Activated CD4-positive, alpha-beta T cell treated with anti-CD3 and anti-CD28 coated beads, Interleukin-2, amount 10 ng/mL, durations not matched to agents 7 days and 5 days (primary cell): ENCODE results near the gene HSF2. TPM values are rescaled to one million over a fixed set of nuclear protein-coding genes. Genes with fewer than 3 reads are reported as not detected.
"Not testable (repeated sequence)": the region's sequence is repeated elsewhere in the genome, so short reads cannot be mapped to it uniquely, and the experiment has no call there.

Experiments used
- CTCF ChIA-PET: fragments of 350-600 bp; sonication (Branson Sonifier 250); formaldehyde crosslinking; loops from one replicate; lab custom pipeline; 2021; ENCODE audit warnings: antibody characterized with exemption; lab: Charles Lee
- POLR2A ChIA-PET: fragments of 350-600 bp; sonication (Branson Sonifier 250); formaldehyde crosslinking; loops from one replicate; lab custom pipeline; 2021; ENCODE audit warnings: antibody characterized with exemption; lab: Charles Lee
- DNase-seq: peaks from one replicate; pipeline ENCODE4 v3.0.0-alpha.2; 2020
- H3K27ac Mint-ChIP-seq: one replicate; pipeline ENCODE4 v1.8.0; 2021; ENCODE audit warnings: mild to moderate bottlenecking, moderate library complexity, mixed read lengths
- H3K27me3 Mint-ChIP-seq: one replicate; pipeline ENCODE4 v1.8.0; 2021; ENCODE audit warnings: mixed read lengths
- H3K36me3 Mint-ChIP-seq: one replicate; pipeline ENCODE4 v1.8.0; 2021; ENCODE audit warnings: low read depth, mixed read lengths
- H3K4me1 Mint-ChIP-seq: one replicate; pipeline ENCODE4 v1.8.0; 2021; ENCODE audit warnings: mixed read lengths
- H3K4me3 Mint-ChIP-seq: one replicate; pipeline ENCODE4 v1.8.0; 2021; ENCODE audit warnings: mild to moderate bottlenecking, moderate library complexity, mixed read lengths
- H3K9me3 Mint-ChIP-seq: one replicate; pipeline ENCODE4 v1.8.0; 2021; ENCODE audit warnings: mixed read lengths
- total RNA-seq, 2 experiments: library from RNA; stranded (reverse); gene quantifications; one replicate each; pipeline ENCODE4 v1.2.3, GENCODE V29; 2021

The HSF2 gene
- total RNA-seq, 2 experiments from 2014 or later = 12.6 to 16.4 TPM

DNA sequence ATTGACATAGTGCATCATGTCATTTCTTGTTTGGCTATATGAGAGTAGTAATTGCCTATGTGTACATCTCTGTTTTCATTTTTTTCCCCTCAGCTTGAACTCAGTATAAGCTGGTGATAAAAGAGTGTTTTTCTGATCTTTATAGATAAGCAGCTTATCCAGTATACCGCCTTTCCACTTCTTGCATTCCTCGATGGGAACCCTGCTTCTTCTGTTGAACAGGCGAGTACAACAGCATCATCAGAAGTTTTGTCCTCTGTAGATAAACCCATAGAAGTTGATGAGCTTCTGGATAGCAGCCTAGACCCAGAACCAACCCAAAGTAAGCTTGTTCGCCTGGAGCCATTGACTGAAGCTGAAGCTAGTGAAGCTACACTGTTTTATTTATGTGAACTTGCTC lies 32.3 kb downstream of the HSF2 start:
- ChIA-PET CTCF (interaction anchor here (0.6 to 1.5 kb wide), 3 partner anchors 10 to 39 kb away, joined by 3 read pairs; partner anchors contain the start of gene SERINC1), POLR2A (interaction anchor here (1.1 kb wide), 1 partner anchor 39 kb away, joined by 3 read pairs; no protein-coding TSS in a partner anchor)
- DNase-seq = no peak
- H3K27ac Mint-ChIP-seq = no peak overlapping the region
- H3K4me1 Mint-ChIP-seq = peaks cover 12% of the 10 kb centered on the region
- H3K4me3 Mint-ChIP-seq = no peak overlapping the region
- H3K27me3 Mint-ChIP-seq = no peaks in the 10 kb centered on the region
- H3K36me3 Mint-ChIP-seq = peaks cover 63% of the 10 kb centered on the region
- no peaks in the 10 kb centered on the region for H3K9me3 Mint-ChIP-seq

DNA sequence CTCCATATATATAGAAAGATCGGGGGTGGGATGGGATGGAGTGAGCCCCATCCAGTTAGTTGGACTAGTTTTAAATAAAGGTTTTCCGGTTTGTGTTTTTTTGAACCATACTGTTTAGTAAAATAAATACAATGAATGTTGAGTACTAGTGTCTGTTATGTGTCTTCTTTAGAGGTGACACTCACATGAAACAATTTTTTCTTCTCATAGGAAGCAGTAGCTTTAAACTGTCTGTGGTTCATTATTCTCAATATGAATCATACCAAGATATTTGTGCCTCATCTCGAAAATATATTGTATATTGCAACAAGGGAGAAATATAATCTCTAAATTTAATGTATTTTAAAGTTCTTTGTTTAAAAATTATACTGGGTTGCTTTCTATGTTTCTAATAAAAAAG lies 33.4 kb downstream of the HSF2 start:
- Mint-ChIP-seq H3K36me3 (peaks cover 63% of the 10 kb centered on the region), H3K9me3 (peaks cover 3% of the 10 kb centered on the region), H3K27ac (no peak overlapping the region), H3K27me3 (no peaks in the 10 kb centered on the region), H3K4me1 (peaks cover 12% of the 10 kb centered on the region), H3K4me3 (no peak overlapping the region)
- DNase-seq = no peak
- CTCF ChIA-PET = no interaction called here
- POLR2A ChIA-PET = interaction anchor here (1.1 kb wide), 1 partner anchor 38 kb away, joined by 3 read pairs; no protein-coding TSS in a partner anchor

DNA sequence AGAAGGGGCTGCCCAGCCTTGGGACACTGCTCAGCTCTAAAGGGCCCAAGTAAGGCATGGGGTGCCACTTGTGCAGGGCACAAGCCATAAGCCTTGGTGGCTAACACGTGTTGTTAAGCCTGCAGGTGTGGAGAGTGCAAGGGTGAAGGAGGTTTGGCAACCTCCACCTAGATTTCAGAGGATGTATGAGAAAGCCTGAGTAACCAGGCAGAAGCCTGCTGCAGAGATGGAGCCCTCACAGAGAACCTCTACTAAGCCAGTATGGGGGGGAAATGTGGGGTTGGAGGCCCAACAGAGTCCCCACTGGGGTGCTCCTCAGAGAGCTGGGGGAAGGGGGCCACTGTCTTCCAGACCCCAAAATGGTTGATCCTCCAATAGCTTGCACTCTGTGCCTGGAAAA lies 39.5 kb downstream of the HSF2 start:
- ChIA-PET POLR2A (no interaction called here), CTCF (interaction anchor here (1.0 kb wide), 2 partner anchors 11 to 16 kb away, joined by 3 read pairs; no protein-coding TSS in a partner anchor)
- DNase-seq = no peak
- Mint-ChIP-seq H3K9me3 (peaks cover 27% of the 10 kb centered on the region), H3K27me3 (no peaks in the 10 kb centered on the region), H3K27ac (no peak overlapping the region), H3K4me1 (no peaks in the 10 kb centered on the region), H3K4me3 (no peak overlapping the region), H3K36me3 (peaks cover 73% of the 10 kb centered on the region)

DNA sequence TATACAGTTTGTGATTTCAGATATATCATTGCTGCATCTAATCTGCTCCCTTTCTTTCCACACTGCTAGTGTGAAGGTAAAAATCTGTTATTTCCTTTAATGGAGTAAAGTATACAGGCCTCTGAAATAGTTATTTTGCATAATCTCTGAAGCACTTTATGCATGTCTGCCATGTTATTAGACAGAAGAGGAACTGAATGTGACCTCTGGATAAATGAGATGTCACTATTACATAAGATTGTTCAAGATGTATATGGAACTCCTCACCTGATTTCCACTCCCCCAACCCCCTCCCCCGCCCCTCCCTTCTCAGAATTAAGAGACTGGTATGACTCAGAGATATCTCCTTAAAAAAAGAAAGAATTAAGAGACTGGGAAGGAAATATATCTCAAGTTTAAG lies 45.8 kb downstream of the HSF2 start:
- no peak overlapping the region for H3K4me3 Mint-ChIP-seq
- H3K36me3 Mint-ChIP-seq = peaks cover 59% of the 10 kb centered on the region
- ChIA-PET CTCF (interaction anchor here (3.2 kb wide), 1 partner anchor 27 kb away, joined by 10 read pairs; the partner anchor contains the start of gene SERINC1), POLR2A (no interaction called here)
- H3K9me3 Mint-ChIP-seq = peaks cover 6% of the 10 kb centered on the region
- no peak overlapping the region for H3K27ac Mint-ChIP-seq
- no peak for DNase-seq
- H3K27me3 Mint-ChIP-seq = no peaks in the 10 kb centered on the region
- peaks cover 2% of the 10 kb centered on the region for H3K4me1 Mint-ChIP-seq

DNA sequence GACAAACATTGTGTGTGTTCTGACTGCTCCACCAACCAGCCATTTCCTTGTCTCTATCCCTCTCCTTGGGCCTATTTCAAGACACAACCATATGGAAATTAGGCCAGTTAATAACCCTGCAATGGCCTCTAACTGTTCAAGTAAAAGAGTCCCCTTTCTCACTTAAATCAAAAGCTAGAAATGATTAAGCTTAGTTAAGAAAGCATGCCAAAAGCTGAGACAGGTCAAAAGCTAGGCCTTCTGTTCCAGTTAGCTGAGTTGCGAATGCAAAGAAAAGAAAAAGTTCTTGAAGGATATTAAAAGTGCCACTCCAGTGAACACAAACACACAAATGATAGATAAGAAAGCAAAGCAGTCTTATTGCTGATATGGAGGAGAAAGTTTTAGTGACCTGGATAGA lies 49.6 kb downstream of the HSF2 start:
- Mint-ChIP-seq H3K4me3 (no peak overlapping the region), H3K36me3 (peaks cover 58% of the 10 kb centered on the region), H3K27me3 (no peaks in the 10 kb centered on the region), H3K27ac (no peak overlapping the region), H3K4me1 (peaks cover 2% of the 10 kb centered on the region), H3K9me3 (no peaks in the 10 kb centered on the region)
- no peak for DNase-seq
- CTCF ChIA-PET = interaction anchor here (1.2 kb wide), 1 partner anchor 11 kb away, joined by 3 read pairs; no protein-coding TSS in a partner anchor
- POLR2A ChIA-PET = no interaction called here

DNA sequence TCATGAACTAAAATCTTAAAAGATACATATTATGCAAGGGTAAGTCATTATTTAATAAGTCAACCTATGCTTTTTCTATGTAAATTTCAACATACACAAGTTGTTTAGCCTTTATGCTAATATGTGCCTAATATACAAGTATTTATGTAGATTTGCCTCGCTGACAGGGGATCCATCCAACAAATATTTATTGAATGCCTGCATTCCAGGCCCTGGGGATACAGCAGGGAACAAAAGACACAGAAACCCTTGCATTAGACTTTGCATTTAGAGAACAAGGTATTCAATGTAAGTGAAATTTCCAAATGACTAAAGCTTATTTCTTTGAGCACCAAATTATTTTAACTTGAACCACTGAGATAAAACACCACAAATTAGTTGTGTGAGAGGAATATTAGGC lies 53.1 kb downstream of the HSF2 start:
- H3K9me3 Mint-ChIP-seq = no peaks in the 10 kb centered on the region
- no peaks in the 10 kb centered on the region for H3K27me3 Mint-ChIP-seq
- no peak for DNase-seq
- no peak overlapping the region for H3K4me3 Mint-ChIP-seq
- peaks cover 65% of the 10 kb centered on the region for H3K36me3 Mint-ChIP-seq
- ChIA-PET POLR2A (no interaction called here), CTCF (interaction anchor here (1.0 to 1.3 kb wide), 2 partner anchors 16 to 35 kb away, joined by 3 read pairs; no protein-coding TSS in a partner anchor)
- peaks cover 2% of the 10 kb centered on the region for H3K4me1 Mint-ChIP-seq
- no peak overlapping the region for H3K27ac Mint-ChIP-seq

DNA sequence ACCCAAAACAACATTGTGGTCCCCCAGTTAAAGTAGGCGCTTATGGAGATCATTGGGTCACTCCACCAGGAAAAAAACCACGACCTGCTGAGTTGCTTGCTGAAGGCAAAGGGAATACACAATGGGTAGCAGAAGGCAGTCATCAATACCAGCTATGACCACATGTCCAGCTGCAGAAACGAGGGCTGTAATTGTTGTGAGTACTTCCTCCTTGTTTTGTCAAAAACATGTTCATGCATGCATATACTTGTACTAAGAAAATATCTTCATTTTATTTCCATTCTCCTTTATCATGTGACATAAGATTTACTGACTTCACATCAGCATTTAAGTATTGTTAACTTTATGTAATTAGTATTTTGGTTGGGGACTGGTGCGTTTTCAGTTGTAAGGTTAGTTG lies 55.2 kb downstream of the HSF2 start:
- POLR2A ChIA-PET = no interaction called here

DNA sequence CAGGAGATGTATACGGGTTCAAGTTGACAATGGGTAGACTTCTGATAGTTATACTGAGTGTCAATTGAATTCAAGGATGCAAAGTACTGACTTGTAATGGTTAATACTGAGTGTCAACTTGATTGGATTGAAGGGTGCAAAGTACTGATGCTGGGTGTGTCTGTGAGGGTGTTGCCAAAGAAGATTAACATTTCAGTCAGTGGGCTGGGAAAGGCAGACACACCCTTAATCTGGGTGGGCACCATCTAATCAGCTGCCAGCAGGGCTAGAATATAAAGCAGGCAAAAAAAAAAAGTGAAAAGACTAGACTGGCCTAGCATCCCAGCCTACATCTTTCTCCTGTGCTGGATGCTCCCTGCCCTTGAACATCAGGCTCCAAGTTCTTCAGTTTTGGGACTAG lies 55.7 kb downstream of the HSF2 start:
- H3K27ac Mint-ChIP-seq, POLR2A ChIA-PET: not testable (repeated sequence)

More for the DNA sequence above, 55.2 kb downstream of the HSF2 start:
- Mint-ChIP-seq H3K27ac (no peak overlapping the region), H3K27me3 (no peaks in the 10 kb centered on the region), H3K4me3 (no peak overlapping the region), H3K36me3 (peaks cover 61% of the 10 kb centered on the region), H3K9me3 (no peaks in the 10 kb centered on the region), H3K4me1 (peaks cover 21% of the 10 kb centered on the region)
- DNase-seq = no peak
- CTCF ChIA-PET = no interaction called here

DNA sequence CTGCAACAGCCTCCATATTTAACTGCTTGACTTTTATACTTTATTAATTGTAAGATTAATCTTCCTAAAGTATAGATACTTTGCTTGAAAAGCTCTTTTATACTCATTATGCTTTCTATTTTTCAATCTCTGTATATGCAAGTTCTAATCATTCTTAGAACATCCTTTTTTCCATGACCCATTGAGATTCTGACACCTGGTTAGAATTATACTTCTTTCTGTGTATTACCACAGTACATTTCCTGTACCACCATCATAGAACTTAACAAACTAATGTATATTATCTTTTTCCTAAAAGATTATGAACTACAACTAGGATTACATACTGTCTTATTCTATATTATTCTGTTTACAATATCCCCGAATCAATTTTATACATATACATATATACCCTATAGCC lies 58.6 kb downstream of the HSF2 start:
- peaks cover 31% of the 10 kb centered on the region for H3K4me1 Mint-ChIP-seq
- POLR2A ChIA-PET = no interaction called here
- H3K9me3 Mint-ChIP-seq = no peaks in the 10 kb centered on the region
- peaks cover 55% of the 10 kb centered on the region for H3K36me3 Mint-ChIP-seq
- CTCF ChIA-PET = no interaction called here
- no peaks in the 10 kb centered on the region for H3K27me3 Mint-ChIP-seq
- no peak for DNase-seq
- no peak overlapping the region for H3K27ac Mint-ChIP-seq
- H3K4me3 Mint-ChIP-seq = no peak overlapping the region

More for the DNA sequence above, 55.7 kb downstream of the HSF2 start:
- peaks cover 22% of the 10 kb centered on the region for H3K4me1 Mint-ChIP-seq
- CTCF ChIA-PET, H3K9me3 Mint-ChIP-seq, H3K27me3 Mint-ChIP-seq, DNase-seq, H3K4me3 Mint-ChIP-seq: not testable (repeated sequence)
- H3K36me3 Mint-ChIP-seq = peaks cover 58% of the 10 kb centered on the region

DNA sequence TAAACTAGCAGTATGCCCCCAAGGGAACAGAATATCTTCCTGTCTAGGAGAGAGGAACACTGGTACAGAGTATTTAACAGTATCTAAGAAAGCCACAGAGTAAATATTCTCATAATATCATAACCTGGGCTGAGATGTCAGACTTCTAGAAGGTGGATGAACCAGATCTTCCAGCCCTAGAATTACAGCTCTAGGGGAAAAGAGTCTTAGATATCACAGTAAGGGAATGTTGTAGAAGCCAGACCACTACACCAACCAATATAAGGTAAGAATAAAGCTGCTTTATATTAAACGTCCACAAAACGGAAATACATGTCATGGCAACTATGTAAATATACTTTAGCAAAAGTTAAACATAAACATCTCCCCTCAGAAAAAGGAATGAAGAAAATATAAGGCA lies 59.8 kb downstream of the HSF2 start:
- H3K4me3 Mint-ChIP-seq = no peak overlapping the region
- DNase-seq = no peak
- peaks cover 53% of the 10 kb centered on the region for H3K36me3 Mint-ChIP-seq
- H3K4me1 Mint-ChIP-seq = peaks cover 34% of the 10 kb centered on the region
- ChIA-PET POLR2A (no interaction called here), CTCF (interaction anchor here (1.0 kb wide), 1 partner anchor 9 kb away, joined by 3 read pairs; no protein-coding TSS in a partner anchor)
- H3K9me3 Mint-ChIP-seq = no peaks in the 10 kb centered on the region
- no peaks in the 10 kb centered on the region for H3K27me3 Mint-ChIP-seq
- H3K27ac Mint-ChIP-seq = peak overlapping the region; percentile 16

DNA sequence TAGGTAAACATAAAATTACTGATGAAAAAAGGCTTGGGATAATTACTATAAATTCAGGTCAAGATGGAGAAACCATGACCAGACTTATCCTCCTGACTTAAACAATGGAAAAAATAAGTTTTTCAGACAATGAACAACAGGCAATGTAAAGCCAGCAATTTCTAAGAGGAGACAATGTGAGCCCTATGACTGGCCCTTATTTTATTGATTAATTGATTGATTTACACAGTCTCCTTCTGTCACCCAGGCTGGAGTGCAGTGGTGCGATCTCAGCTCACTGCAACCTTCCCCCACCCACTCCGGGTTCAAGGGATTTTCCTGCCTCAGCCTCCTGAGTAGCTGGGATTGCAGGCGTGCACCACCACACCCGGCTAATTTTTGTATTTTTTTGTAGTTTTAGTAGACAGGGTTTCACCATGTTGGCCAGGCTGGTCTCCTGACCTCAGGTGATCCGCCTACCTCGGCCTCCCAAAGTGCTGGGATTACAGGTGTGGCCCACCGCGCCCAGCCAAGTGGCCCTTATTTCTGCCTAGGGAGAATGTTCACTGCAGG lies 60.5 kb downstream of the HSF2 start:
- Mint-ChIP-seq H3K4me1 (peaks cover 35% of the 10 kb centered on the region), H3K36me3 (peaks cover 51% of the 10 kb centered on the region)
- H3K9me3 Mint-ChIP-seq, POLR2A ChIA-PET, H3K27ac Mint-ChIP-seq, H3K4me3 Mint-ChIP-seq, H3K27me3 Mint-ChIP-seq, DNase-seq: not testable (repeated sequence)
- CTCF ChIA-PET = interaction anchor here (1.0 kb wide), 1 partner anchor 10 kb away, joined by 3 read pairs; no protein-coding TSS in a partner anchor

DNA sequence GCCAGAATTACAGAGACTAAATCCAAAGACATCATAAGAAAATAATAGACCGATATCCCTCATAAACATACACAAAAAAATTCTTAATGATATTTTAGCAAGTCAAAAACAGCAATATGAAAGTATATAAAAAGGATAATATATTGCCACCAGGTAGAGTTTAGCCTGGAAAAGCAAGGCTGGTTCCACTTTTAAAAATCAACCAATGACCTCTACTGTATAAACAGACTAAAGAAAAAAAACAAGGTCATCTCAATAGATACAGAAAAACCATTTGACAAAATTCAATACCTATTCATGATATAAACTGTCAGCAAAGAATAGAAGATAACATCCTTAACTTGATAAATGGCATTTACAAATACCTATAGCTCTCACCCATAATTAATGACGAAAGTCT lies 62.4 kb downstream of the HSF2 start:
- DNase-seq = no peak
- POLR2A ChIA-PET = no interaction called here
- CTCF ChIA-PET = no interaction called here
- Mint-ChIP-seq H3K4me1 (peaks cover 41% of the 10 kb centered on the region), H3K27ac (no peak overlapping the region), H3K27me3 (no peaks in the 10 kb centered on the region), H3K36me3 (peaks cover 49% of the 10 kb centered on the region), H3K9me3 (no peaks in the 10 kb centered on the region), H3K4me3 (no peak overlapping the region)
